ENCODE results near the gene PBOV1.

Gene PBOV1

DNA sequence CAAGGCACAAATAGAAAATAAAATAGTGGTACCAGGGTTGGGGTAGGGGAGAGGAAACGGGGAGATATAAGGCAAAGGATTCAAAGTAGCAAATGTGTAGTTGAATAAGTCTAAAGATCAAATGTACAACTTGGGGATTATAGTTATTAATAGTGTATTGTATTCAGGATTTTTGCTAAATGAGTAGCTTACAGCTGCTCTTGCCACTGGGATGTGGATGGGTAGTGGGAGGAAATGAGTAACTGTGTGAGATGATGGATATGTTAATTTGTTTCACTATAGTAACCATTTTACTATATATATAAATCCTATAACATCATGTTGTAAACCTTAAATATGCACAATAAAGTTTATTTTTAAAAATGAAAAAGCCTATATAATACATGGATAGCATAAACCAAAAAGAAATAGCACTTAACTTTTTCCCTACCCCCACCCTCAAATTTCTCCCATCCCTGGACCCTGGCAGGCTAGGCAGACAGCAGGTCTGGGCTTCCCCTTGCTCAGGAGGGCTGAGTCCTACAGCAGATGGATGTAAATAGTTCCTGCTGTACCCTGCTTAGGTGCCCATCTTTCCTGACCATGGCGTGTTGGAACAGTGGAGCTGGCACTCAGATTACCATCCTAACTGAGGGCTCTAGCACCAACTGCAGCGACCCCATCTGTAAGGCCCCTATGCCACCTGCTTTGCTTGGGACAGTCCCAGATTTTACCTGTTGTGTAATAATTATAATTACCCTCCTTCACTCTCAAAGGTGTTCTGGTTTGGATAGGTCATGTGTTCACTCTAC, 28.6 kb upstream of the PBOV1 start:
- H3K36me3 Mint-ChIP-seq (ENCODE audit: insufficient read depth): no peaks in the 10 kb centered on the region
- H3K27me3 Mint-ChIP-seq: peaks cover 25 to 31% of the 10 kb centered on the region in 2 donors
- H3K4me1 Mint-ChIP-seq (ENCODE audit: low read depth in 2 of 2): no peaks in the 10 kb centered on the region
- H3K4me3 Mint-ChIP-seq: no peak overlapping the region
- DNase-seq (no peak), ATAC-seq (replicated peaks) (no peak)
- H3K9me3 Mint-ChIP-seq: no peaks in the 10 kb centered on the region
- no peak overlapping the region for H3K27ac Mint-ChIP-seq

DNA sequence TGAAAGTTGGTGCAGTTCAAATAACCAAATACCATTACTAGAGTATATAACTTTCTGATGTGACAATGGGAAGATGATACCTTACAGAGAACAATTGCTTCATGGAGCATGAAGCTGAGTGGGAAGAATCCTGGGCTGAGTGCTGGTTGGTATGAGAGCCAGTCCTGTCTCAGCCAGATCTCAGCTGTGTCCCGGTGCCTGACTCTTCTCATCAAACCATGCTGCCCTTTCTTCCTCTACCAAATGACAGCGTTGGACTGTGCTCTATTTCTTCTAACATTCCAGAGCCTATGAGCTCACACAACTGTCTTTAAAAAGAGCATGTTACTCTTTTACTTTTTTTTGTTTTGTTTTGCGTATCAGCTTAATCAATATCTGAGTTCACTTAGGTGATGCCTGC, 27.5 kb upstream of the PBOV1 start:
- Mint-ChIP-seq H3K9me3 (no peaks in the 10 kb centered on the region), H3K36me3 (ENCODE audit: insufficient read depth) (no peaks in the 10 kb centered on the region), H3K4me3 (no peak overlapping the region), H3K4me1 (ENCODE audit: low read depth in 2 of 2) (no peaks in the 10 kb centered on the region), H3K27me3 (peaks cover 36 to 40% of the 10 kb centered on the region in 2 donors), H3K27ac (no peak overlapping the region)
- DNase-seq (no peak), ATAC-seq (replicated peaks) (no peak)

DNA sequence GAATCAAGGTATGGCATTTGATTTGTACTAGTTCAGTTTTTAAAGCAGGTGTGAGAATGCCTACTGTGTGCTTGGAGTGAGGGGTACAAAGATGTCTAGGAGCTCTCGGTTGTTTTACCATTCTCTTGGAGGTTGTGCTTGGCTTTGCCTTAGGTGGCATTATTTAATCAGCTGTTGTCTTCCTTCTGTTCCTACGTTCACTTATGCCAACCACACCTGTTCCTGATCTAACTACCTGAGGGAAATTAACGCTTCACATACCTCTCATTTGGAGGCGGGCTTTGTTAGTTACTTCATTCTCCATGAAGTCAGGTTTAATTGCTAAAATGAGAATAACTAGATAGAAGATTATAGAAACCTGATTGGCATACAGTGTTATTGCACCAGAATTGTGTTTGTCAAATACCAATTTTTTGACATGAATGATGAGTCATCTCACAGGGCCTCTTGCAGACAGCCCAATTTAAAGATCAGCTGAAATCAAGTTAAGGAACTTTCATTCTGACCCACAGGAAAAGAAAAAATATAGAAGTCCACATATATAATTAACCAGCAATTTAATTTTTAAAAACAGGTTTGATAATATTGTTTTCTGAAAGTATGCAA, 24.8 kb upstream of the PBOV1 start:
- H3K9me3 Mint-ChIP-seq: no peaks in the 10 kb centered on the region
- no peak for ATAC-seq (replicated peaks)
- no peaks in the 10 kb centered on the region for H3K4me1 Mint-ChIP-seq (ENCODE audit: low read depth in 2 of 2)
- peaks cover 36 to 39% of the 10 kb centered on the region in 2 donors for H3K27me3 Mint-ChIP-seq
- H3K27ac Mint-ChIP-seq: no peak overlapping the region
- DNase-seq: no peak
- no peak overlapping the region for H3K4me3 Mint-ChIP-seq
- H3K36me3 Mint-ChIP-seq (ENCODE audit: insufficient read depth): no peaks in the 10 kb centered on the region

DNA sequence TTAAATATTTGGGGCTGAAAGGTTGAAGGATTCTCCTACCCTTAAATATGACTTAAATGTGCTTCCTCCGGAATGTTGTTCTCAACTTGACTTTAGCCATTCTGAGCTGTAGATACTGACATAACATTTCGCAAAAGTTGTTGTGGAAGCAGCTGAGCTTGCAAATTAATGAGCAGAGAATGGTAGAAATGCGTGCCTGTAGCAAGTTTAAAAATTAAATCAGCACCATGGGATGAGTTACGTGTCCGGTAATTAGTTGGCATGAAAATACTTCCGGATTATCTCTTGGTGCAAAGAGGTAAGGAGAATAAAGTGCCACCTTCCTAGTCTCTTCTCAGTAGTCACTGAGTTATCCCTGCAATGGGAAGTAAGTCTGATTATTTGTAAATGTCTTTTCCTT, 23.6 kb upstream of the PBOV1 start:
- H3K4me3 Mint-ChIP-seq: no peak overlapping the region
- H3K27me3 Mint-ChIP-seq: peaks cover 27 to 35% of the 10 kb centered on the region in 2 donors
- no peaks in the 10 kb centered on the region for H3K4me1 Mint-ChIP-seq (ENCODE audit: low read depth in 2 of 2)
- no peak for ATAC-seq (replicated peaks)
- H3K36me3 Mint-ChIP-seq (ENCODE audit: insufficient read depth): no peaks in the 10 kb centered on the region
- no peaks in the 10 kb centered on the region for H3K9me3 Mint-ChIP-seq
- H3K27ac Mint-ChIP-seq: no peak overlapping the region
- DNase-seq: no peak

DNA sequence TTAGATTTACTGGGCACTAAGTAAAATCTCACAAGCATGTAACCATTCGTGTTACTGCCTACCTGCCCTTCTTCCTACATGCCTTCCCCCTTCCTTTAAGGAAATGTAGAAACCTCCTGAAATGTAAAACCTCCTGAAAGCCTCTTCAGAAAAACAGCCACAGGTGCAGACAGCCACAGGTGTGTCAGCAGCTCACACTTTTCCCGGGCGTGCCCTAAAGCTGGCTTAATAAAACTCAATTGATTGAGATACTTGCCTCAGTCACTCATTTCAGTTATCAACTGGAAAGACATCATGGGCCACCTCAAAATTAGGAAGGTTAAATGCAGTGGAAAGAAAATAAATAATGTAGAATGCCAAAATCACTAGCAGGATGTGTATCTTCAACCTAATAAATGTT, 23.1 kb upstream of the PBOV1 start:
- Mint-ChIP-seq H3K4me3 (no peak overlapping the region), H3K36me3 (ENCODE audit: insufficient read depth) (no peaks in the 10 kb centered on the region), H3K27ac (no peak overlapping the region), H3K4me1 (ENCODE audit: low read depth in 2 of 2) (no peaks in the 10 kb centered on the region), H3K27me3 (peaks cover 27 to 35% of the 10 kb centered on the region in 2 donors), H3K9me3 (no peaks in the 10 kb centered on the region)
- DNase-seq (no peak), ATAC-seq (replicated peaks) (no peak)

DNA sequence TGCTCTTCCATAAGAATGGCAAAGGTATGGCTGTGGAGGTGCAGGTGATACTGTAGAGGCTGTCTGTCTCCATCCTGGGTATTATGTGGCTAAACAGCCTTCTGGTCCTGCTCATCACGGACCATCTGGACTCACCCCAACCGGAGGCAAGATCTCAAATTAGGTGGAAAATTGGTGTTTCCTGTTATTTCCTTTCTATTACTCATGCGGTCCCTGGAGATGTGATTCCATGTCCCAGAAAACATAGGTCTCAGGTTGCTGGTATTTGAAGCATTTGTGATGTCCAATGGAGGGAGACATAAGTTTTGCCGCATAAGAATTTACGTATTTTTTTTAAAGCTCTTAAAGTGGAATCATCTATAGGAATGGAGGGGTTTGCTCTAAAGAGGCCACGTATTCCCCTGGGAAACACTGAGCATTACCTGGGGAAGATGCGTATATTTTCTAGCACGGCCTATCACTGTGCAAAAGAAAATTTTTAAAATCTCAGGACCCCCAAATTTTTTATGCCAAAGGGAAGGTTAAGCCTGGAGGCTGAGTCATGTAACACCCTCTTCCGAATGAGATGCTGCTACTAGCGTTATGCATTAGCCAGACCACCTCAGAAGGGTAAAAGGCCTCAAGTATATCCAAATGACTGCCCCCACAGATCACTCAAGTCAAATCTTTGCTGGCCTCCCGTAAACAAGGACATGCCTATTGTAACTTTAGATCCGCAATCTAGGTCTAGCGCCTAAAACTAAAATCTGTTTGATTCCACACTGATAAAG, 22.4 kb upstream of the PBOV1 start:
- DNase-seq (no peak), ATAC-seq (replicated peaks) (no peak)
- H3K9me3 Mint-ChIP-seq: no peaks in the 10 kb centered on the region
- H3K36me3 Mint-ChIP-seq (ENCODE audit: insufficient read depth): no peaks in the 10 kb centered on the region
- peaks cover 27 to 35% of the 10 kb centered on the region in 2 donors for H3K27me3 Mint-ChIP-seq
- no peak overlapping the region for H3K4me3 Mint-ChIP-seq
- H3K4me1 Mint-ChIP-seq (ENCODE audit: low read depth in 2 of 2): no peaks in the 10 kb centered on the region
- H3K27ac Mint-ChIP-seq: no peak overlapping the region

DNA sequence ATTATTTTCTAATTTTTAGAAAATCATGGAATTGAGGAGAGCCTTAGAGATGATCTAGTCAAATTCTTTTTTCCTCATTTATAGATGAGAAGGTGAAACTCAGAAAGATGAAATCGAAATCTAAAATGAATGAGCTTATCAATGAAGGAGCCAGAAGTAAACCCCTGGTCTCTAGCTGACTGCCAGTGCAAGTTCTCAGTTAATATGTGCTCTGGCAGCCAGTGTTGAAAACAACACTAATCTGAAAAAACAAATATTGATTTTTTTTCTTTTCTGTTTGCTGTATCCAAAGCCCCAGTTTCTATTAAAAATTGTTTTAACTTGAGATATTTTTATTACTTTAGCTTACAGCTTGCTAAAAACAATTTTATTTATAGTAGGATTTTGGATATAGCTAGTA, 21.5 kb upstream of the PBOV1 start:
- DNase-seq: no peak
- no peak for ATAC-seq (replicated peaks)
- H3K4me1 Mint-ChIP-seq (ENCODE audit: low read depth in 2 of 2): no peaks in the 10 kb centered on the region

DNA sequence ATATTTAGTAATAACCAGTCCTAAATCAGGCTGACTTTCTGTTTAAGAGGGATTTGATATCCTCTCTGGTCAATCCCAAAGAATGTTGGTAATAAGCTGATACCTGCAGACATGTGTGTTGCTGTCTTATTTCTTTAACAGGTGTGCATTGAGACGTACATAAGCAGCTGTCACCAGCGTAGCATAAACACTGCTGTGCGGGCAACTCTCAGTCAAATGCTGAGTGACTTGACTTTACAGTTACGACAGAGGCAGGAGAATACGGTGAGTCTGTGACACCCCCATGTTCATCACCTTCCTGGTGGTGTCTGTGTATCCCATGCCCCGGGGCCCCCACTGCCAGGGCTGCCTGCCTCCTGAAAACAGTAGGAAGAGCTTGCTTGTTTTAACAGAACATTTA, 20.1 kb upstream of the PBOV1 start:
- Mint-ChIP-seq H3K4me1 (ENCODE audit: low read depth in 2 of 2) (no peaks in the 10 kb centered on the region), H3K9me3 (no peaks in the 10 kb centered on the region), H3K4me3 (no peak overlapping the region), H3K36me3 (ENCODE audit: insufficient read depth) (no peaks in the 10 kb centered on the region), H3K27ac (no peak overlapping the region), H3K27me3 (peaks cover 29 to 37% of the 10 kb centered on the region in 2 donors)
- DNase-seq: no peak
- no peak for ATAC-seq (replicated peaks)

More for the DNA sequence above, 21.5 kb upstream of the PBOV1 start:
- Mint-ChIP-seq H3K36me3 (ENCODE audit: insufficient read depth) (no peaks in the 10 kb centered on the region), H3K27me3 (peaks cover 27 to 34% of the 10 kb centered on the region in 2 donors), H3K4me3 (no peak overlapping the region), H3K9me3 (no peaks in the 10 kb centered on the region), H3K27ac (no peak overlapping the region)

DNA sequence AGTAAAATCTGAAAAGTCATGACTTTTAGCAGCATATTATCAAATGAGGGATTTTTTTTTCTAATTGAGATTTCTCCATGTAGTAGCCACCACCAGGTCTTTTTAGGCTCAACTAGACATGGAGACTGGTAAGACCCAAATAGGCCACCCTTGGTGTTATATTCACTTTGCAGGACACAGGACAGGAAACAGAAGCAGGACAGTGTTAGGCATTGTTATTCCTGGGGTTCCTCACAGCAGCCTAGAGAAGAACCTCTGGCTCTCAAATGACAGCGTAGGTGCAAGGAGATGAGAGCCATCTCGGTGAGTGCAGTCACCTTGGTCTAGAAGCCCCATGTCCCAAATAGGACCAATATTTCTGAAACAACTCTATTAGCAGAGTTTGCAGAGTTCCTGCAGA, 19.2 kb upstream of the PBOV1 start:
- no peak overlapping the region for H3K4me3 Mint-ChIP-seq
- DNase-seq: no peak
- H3K36me3 Mint-ChIP-seq (ENCODE audit: insufficient read depth): no peaks in the 10 kb centered on the region
- H3K27me3 Mint-ChIP-seq: peaks cover 22 to 37% of the 10 kb centered on the region in 2 donors
- H3K27ac Mint-ChIP-seq: no peak overlapping the region
- no peaks in the 10 kb centered on the region for H3K9me3 Mint-ChIP-seq
- ATAC-seq (replicated peaks): no peak
- no peaks in the 10 kb centered on the region for H3K4me1 Mint-ChIP-seq (ENCODE audit: low read depth in 2 of 2)

DNA sequence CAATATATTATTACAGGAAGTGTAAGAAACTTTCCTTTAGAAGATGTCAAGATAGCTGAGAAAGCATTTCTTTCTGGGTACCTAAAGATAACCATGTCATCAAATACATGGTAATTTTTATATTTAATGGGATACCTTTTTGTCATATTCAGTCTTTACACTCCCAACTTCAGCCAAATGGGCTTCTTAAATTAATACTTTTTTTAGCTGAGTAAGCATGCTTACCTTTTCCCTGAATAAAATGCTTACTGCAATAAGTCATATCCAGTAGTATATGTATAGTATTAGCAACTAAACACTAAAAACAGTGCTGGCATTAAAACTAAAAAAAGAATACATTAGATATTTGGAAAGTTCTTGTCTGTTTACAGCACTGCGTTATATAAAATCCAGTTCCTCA, 17.4 kb upstream of the PBOV1 start:
- H3K4me1 Mint-ChIP-seq (ENCODE audit: low read depth in 2 of 2): no peaks in the 10 kb centered on the region
- H3K27me3 Mint-ChIP-seq: peaks cover 16 to 27% of the 10 kb centered on the region in 2 donors
- no peak overlapping the region for H3K4me3 Mint-ChIP-seq
- no peaks in the 10 kb centered on the region for H3K9me3 Mint-ChIP-seq
- ATAC-seq (replicated peaks) (no peak), DNase-seq (no peak)
- H3K27ac Mint-ChIP-seq: no peak overlapping the region
- H3K36me3 Mint-ChIP-seq (ENCODE audit: insufficient read depth): no peaks in the 10 kb centered on the region

DNA sequence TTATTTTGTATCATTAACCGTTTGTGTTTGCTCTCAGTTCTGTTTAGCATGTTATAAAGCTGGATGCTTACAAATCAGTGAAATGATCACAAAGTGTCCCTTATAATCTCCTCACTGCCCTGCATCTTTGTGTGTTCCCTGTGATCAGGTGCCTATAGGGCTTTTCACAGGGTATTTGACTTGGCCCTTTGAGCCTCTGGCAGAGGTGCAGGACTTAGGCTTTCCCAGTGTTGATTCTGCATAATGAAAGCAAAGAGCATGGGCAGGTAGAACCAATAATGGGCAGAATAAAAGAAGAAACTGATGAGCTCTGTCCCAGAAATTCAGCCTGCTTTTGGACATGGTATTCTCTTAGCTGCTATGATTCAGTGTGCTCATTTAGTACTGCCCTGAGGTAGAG, 16.9 kb upstream of the PBOV1 start:
- DNase-seq: no peak
- no peaks in the 10 kb centered on the region for H3K36me3 Mint-ChIP-seq (ENCODE audit: insufficient read depth)
- H3K27me3 Mint-ChIP-seq: peaks cover 21 to 27% of the 10 kb centered on the region in 2 donors
- no peaks in the 10 kb centered on the region for H3K4me1 Mint-ChIP-seq (ENCODE audit: low read depth in 2 of 2)
- no peaks in the 10 kb centered on the region for H3K9me3 Mint-ChIP-seq
- H3K27ac Mint-ChIP-seq: no peak overlapping the region
- no peak for ATAC-seq (replicated peaks)
- H3K4me3 Mint-ChIP-seq: no peak overlapping the region

DNA sequence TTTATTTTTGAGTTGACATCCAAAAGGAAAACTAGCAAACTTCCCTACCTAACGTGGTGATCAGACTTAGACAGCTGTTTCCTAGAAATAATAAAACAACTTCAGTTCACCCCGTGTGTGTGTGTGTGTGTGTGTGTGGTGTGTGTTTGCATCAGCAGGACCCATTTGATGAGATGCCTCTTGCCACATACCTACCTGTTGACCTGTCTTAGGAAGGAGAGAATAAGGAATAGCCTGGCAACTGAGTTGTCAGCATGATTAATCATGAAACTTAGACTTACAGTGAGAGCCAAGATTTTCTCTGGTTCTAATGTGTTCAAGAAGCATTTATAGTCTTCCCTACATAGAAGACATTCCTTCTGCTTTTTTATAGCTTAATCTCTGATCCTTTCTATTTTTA, 16.1 kb upstream of the PBOV1 start:
- DNase-seq (no peak), ATAC-seq (replicated peaks) (no peak)
- Mint-ChIP-seq H3K36me3 (ENCODE audit: insufficient read depth) (no peaks in the 10 kb centered on the region), H3K27ac (no peak overlapping the region), H3K4me1 (ENCODE audit: low read depth in 2 of 2) (no peaks in the 10 kb centered on the region), H3K9me3 (no peaks in the 10 kb centered on the region), H3K27me3 (peaks cover 21 to 35% of the 10 kb centered on the region in 2 donors), H3K4me3 (no peak overlapping the region)

DNA sequence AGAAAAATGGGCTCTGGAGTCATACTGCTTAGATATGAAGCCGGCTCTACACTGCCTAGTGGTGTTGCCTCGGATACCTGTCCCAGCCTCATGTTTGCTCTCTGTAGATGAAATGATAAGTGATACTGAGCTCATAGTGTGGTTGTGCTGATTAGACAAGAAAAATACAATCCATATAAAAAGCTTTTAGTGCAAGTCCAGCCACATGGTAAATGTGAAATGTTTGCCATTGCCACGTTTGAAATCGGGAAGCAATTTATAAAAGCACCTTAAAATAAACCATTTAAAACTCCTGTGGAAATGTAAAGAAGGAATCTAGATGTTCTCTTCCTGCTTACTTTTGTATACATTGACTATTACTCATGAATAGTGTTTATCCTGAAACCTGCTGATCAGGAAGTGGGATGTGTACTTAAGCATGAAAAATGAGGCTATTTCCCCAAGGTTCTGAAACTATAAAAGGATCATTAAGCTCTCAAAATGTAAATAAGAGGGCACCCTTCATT, 13.1 kb upstream of the PBOV1 start:
- ATAC-seq (replicated peaks) (no peak), DNase-seq (no peak)
- no peak overlapping the region for H3K27ac Mint-ChIP-seq
- no peaks in the 10 kb centered on the region for H3K9me3 Mint-ChIP-seq
- H3K4me1 Mint-ChIP-seq (ENCODE audit: low read depth in 2 of 2): no peaks in the 10 kb centered on the region
- H3K36me3 Mint-ChIP-seq (ENCODE audit: insufficient read depth): no peaks in the 10 kb centered on the region
- peaks cover 45 to 52% of the 10 kb centered on the region in 2 donors for H3K27me3 Mint-ChIP-seq
- H3K4me3 Mint-ChIP-seq: no peak overlapping the region

Data from effector memory CD8-positive, alpha-beta T cell (primary cell).